GM12878 (cell line): ENCODE measurements around the gene PRKN.

Experiments
- BCL11A ChIP-seq: IDR thresholded peaks from 2 replicates; pipeline ENCODE4 v1.6.1; 2011; ENCODE audit warnings: low read depth, low read length
- CTCF ChIP-seq, 3 experiments: IDR thresholded peaks in 2 of 3; conservative IDR thresholded peaks in 1 of 3; 2 replicates each; pipeline ENCODE4 v1.5.1; 2011; ENCODE audit warnings: low read depth in 3 of 3, low read length in 3 of 3, mild to moderate bottlenecking in 3 of 3, control low read depth in 2 of 3, moderate library complexity in 2 of 3, inconsistent platforms in 1 of 3, mixed read lengths in 1 of 3; ENCODE audit not compliant: control insufficient read depth in 2 of 3, insufficient read depth in 1 of 3; ENCODE audit errors: extremely low read depth in 1 of 3

- TF ChIP-seq BCL11A = no peak
- no peak for TF ChIP-seq CTCF (IDR thresholded peaks at IDR 0.05 in 2 of 3, conservative IDR thresholded peaks at IDR 0.05 in 1 of 3; ENCODE audit: control insufficient read depth in 2 of 3, extremely low read depth in 1 of 3, insufficient read depth in 1 of 3, low read depth in 3 of 3, low read length in 3 of 3)
Measured at GRCh38 chr6:162702446-162702845, 25.1 kb downstream of the PRKN start.
